Vagina (tissue), 2 donors: Measurements from ENCODE around the gene TEAD1.

Experiments
- CTCF ChIP-seq, 3 experiments: fragments of 450-650 bp in 2 of 3; fragments of 200-600 bp in 1 of 3; sonication (generic) in 1 of 3; IDR thresholded peaks; one replicate each; pipeline ENCODE4 v1.5.1; 2017 to 2019; ENCODE audit warnings: antibody characterized with exemption in 3 of 3, mild to moderate bottlenecking in 2 of 3, moderate library complexity in 2 of 3
- POLR2A ChIP-seq, 2 donors: fragments of 450-650 bp; IDR thresholded peaks; one replicate each; pipeline ENCODE4 v1.6.1; 2017; ENCODE audit warnings: antibody characterized with exemption in 2 of 2, mild to moderate bottlenecking in 2 of 2, moderate library complexity in 2 of 2

- TF ChIP-seq CTCF (IDR thresholded peaks at IDR 0.05) = no peak
- TF ChIP-seq POLR2A (IDR thresholded peaks at IDR 0.05) = no peak
Observed at GRCh38 chr11:12729941-12730340, 55.7 kb downstream of the TEAD1 start.
